Hypothalamus (tissue), 51 donors: ENCODE results near the gene RPTOR.

Source experiments
- DNase-seq, 51 donors: peaks; one replicate each; lab custom pipeline; 2025; lab: John Stamatoyannopoulos, UW

Gene RPTOR

GRCh38 chr17:80511222-80512180 is 33.1 kb upstream of the RPTOR start:
- DNase-seq = no peak

GRCh38 chr17:80512233-80512632 is 32.4 kb upstream of the RPTOR start:
- DNase-seq = no peak

GRCh38 chr17:80513201-80513600 is 31.4 kb upstream of the RPTOR start:
- no peak for DNase-seq

- DNase-seq = no peak
These were observed 30.7 kb upstream of the RPTOR start for GRCh38 chr17:80513892-80514291.

- no peak for DNase-seq
These were observed 28.3 kb upstream of the RPTOR start for GRCh38 chr17:80516171-80516932.

GRCh38 chr17:80517641-80518040 is 27.0 kb upstream of the RPTOR start:
- no peak for DNase-seq

GRCh38 chr17:80518392-80518791 is 26.2 kb upstream of the RPTOR start:
- no peak for DNase-seq

- no peak for DNase-seq
These were observed 25.4 kb upstream of the RPTOR start for GRCh38 chr17:80519091-80519781.

- DNase-seq = no peak
These were observed 23.7 kb upstream of the RPTOR start for GRCh38 chr17:80520810-80521455.

GRCh38 chr17:80523054-80523744 is 21.4 kb upstream of the RPTOR start:
- DNase-seq = no peak

- no peak for DNase-seq
These were observed 20.5 kb upstream of the RPTOR start for GRCh38 chr17:80523956-80524712.

GRCh38 chr17:80526116-80526910 is 18.3 kb upstream of the RPTOR start:
- DNase-seq = no peak

GRCh38 chr17:80527016-80527645 is 17.5 kb upstream of the RPTOR start:
- no peak for DNase-seq

GRCh38 chr17:80528536-80528935 is 16.1 kb upstream of the RPTOR start:
- no peak for DNase-seq

- peak in 1 of 51 donors; percentile 6 for DNase-seq
These were observed 15.3 kb upstream of the RPTOR start for GRCh38 chr17:80529104-80529903.

- DNase-seq = no peak
These were observed 14.7 kb upstream of the RPTOR start for GRCh38 chr17:80529904-80530292.

- DNase-seq = peak in 1 of 51 donors; percentile 3
These were observed 13.2 kb upstream of the RPTOR start for GRCh38 chr17:80531400-80531799.
